Activated B cell treated with CpG ODN at 0.5 μM for 24 hours (primary cell): ENCODE results near the gene ATAD3A. TPM values are rescaled to one million over a fixed set of nuclear protein-coding genes. Genes with fewer than 3 reads are reported as not detected.

Experiments
- ATAC-seq: fragments of 200-7000 bp; cut with Tn5 transposase; one replicate; pipeline ENCODE4 v1.10.0; 2021; ENCODE audit warnings: low read depth, mild to moderate bottlenecking, moderate library complexity
- CTCF ChIA-PET: fragments of 350-600 bp; sonication (Branson Sonifier 250); formaldehyde crosslinking; loops from one replicate; lab custom pipeline; 2021; ENCODE audit warnings: antibody characterized with exemption; lab: Charles Lee
- POLR2A ChIA-PET: fragments of 350-600 bp; sonication (Branson Sonifier 250); formaldehyde crosslinking; loops from one replicate; lab custom pipeline; 2021; ENCODE audit warnings: antibody characterized with exemption; lab: Charles Lee
- DNase-seq: peaks from one replicate; pipeline ENCODE4 v3.0.0; 2022
- H3K27ac Mint-ChIP-seq: one replicate; pipeline ENCODE4 v1.8.0; 2020; ENCODE audit warnings: mixed read lengths
- H3K27me3 Mint-ChIP-seq: one replicate; pipeline ENCODE4 v1.8.0; 2021; ENCODE audit warnings: mixed read lengths
- H3K36me3 Mint-ChIP-seq: one replicate; pipeline ENCODE4 v1.8.0; 2021; ENCODE audit warnings: low read depth, mixed read lengths
- H3K4me1 Mint-ChIP-seq: one replicate; pipeline ENCODE4 v1.8.0; 2021; ENCODE audit warnings: mixed read lengths
- H3K4me3 Mint-ChIP-seq: one replicate; pipeline ENCODE4 v1.8.0; 2020; ENCODE audit warnings: mild to moderate bottlenecking, mixed read lengths
- H3K9me3 Mint-ChIP-seq: one replicate; pipeline ENCODE4 v1.8.0; 2020; ENCODE audit warnings: mixed read lengths
- CTCF ChIP-seq: fragments of 200-600 bp; IDR thresholded peaks from one replicate; pipeline ENCODE4 v1.8.0; 2022; ENCODE audit warnings: antibody characterized with exemption, mild to moderate bottlenecking
- intact Hi-C: fragments of 100-400 bp; cut with micrococcal nuclease; formaldehyde crosslinking; loops from one replicate; pipeline ENCODE4 v1.15.1; 2024
- total RNA-seq: library from RNA; stranded (reverse); gene quantifications from 2 replicates; pipeline ENCODE4 v1.2.3, GENCODE V29; 2022

Gene ATAD3A
- total RNA-seq, 1 donor from 2014 or later = 32.4 TPM

GRCh38 chr1:1544544-1544943 lies 32.6 kb downstream of the ATAD3A start:
- Mint-ChIP-seq H3K4me3 (no peak overlapping the region), H3K27ac (no peak overlapping the region), H3K4me1 (peaks cover 4% of the 10 kb centered on the region), H3K36me3 (peaks cover 15% of the 10 kb centered on the region), H3K27me3 (no peaks in the 10 kb centered on the region), H3K9me3 (no peaks in the 10 kb centered on the region)
- intact Hi-C loops = no loop called here
- DNase-seq (no peak), ATAC-seq (no peak)
- CTCF ChIA-PET = no interaction called here
- TF ChIP-seq CTCF = no peak
- POLR2A ChIA-PET = no interaction called here

GRCh38 chr1:1545946-1546737 lies 34.2 kb downstream of the ATAD3A start:
- CTCF ChIA-PET = no interaction called here
- TF ChIP-seq CTCF = no peak
- H3K27me3 Mint-ChIP-seq = no peaks in the 10 kb centered on the region
- no peak for ATAC-seq
- H3K27ac Mint-ChIP-seq = no peak overlapping the region
- peaks cover 4% of the 10 kb centered on the region for H3K4me1 Mint-ChIP-seq
- H3K9me3 Mint-ChIP-seq = no peaks in the 10 kb centered on the region
- peaks cover 15% of the 10 kb centered on the region for H3K36me3 Mint-ChIP-seq
- H3K4me3 Mint-ChIP-seq = no peak overlapping the region
- no peak for DNase-seq
- intact Hi-C loops = no loop called here
- POLR2A ChIA-PET = no interaction called here

GRCh38 chr1:1547011-1547410 lies 35.0 kb downstream of the ATAD3A start:
- no peak for ATAC-seq
- ChIA-PET POLR2A (no interaction called here), CTCF (no interaction called here)
- H3K4me3 Mint-ChIP-seq = no peak overlapping the region
- H3K36me3 Mint-ChIP-seq = peaks cover 9% of the 10 kb centered on the region
- H3K9me3 Mint-ChIP-seq = no peaks in the 10 kb centered on the region
- H3K27ac Mint-ChIP-seq = no peak overlapping the region
- no peaks in the 10 kb centered on the region for H3K4me1 Mint-ChIP-seq
- intact Hi-C loops = no loop called here
- H3K27me3 Mint-ChIP-seq = no peaks in the 10 kb centered on the region
- no peak for DNase-seq
- no peak for TF ChIP-seq CTCF

GRCh38 chr1:1547476-1547875 lies 35.5 kb downstream of the ATAD3A start:
- DNase-seq (no peak), ATAC-seq (no peak)
- Mint-ChIP-seq H3K27me3 (no peaks in the 10 kb centered on the region), H3K4me1 (no peaks in the 10 kb centered on the region), H3K9me3 (no peaks in the 10 kb centered on the region), H3K4me3 (no peak overlapping the region), H3K36me3 (peaks cover 8% of the 10 kb centered on the region), H3K27ac (no peak overlapping the region)
- CTCF ChIA-PET = no interaction called here
- intact Hi-C loops = no loop called here
- POLR2A ChIA-PET = no interaction called here
- no peak for TF ChIP-seq CTCF

GRCh38 chr1:1548591-1548990 lies 36.6 kb downstream of the ATAD3A start:
- intact Hi-C loops = no loop called here
- TF ChIP-seq CTCF = no peak
- POLR2A ChIA-PET = no interaction called here
- H3K36me3 Mint-ChIP-seq = peaks cover 2% of the 10 kb centered on the region
- ATAC-seq (no peak), DNase-seq (no peak)
- H3K9me3 Mint-ChIP-seq = no peaks in the 10 kb centered on the region
- no peaks in the 10 kb centered on the region for H3K27me3 Mint-ChIP-seq
- H3K4me3 Mint-ChIP-seq = no peak overlapping the region
- CTCF ChIA-PET = no interaction called here
- no peaks in the 10 kb centered on the region for H3K4me1 Mint-ChIP-seq
- no peak overlapping the region for H3K27ac Mint-ChIP-seq
